Activated CD8-positive, alpha-beta T cell treated with anti-CD3 and anti-CD28 coated beads for 36 hours (primary cell): ENCODE data around the gene LILRA1. TPM values are rescaled to one million over a fixed set of nuclear protein-coding genes. Genes with fewer than 3 reads are reported as not detected.
"Not testable (repeated sequence)": the region's sequence is repeated elsewhere in the genome, so short reads cannot be mapped to it uniquely, and the experiment has no call there.

Experiments used
- ATAC-seq: fragments of 200-7000 bp; cut with Tn5 transposase; one replicate; pipeline ENCODE4 v1.10.0; 2021; ENCODE audit warnings: mild to moderate bottlenecking, moderate library complexity
- CTCF ChIA-PET: fragments of 350-600 bp; sonication (Branson Sonifier 250); formaldehyde crosslinking; loops from one replicate; lab custom pipeline; 2021; ENCODE audit warnings: antibody characterized with exemption; lab: Charles Lee
- POLR2A ChIA-PET: fragments of 350-600 bp; sonication (Branson Sonifier 250); formaldehyde crosslinking; loops from one replicate; lab custom pipeline; 2021; ENCODE audit warnings: antibody characterized with exemption; lab: Charles Lee
- DNase-seq: peaks from one replicate; pipeline ENCODE4 v3.0.0-alpha.2; 2020
- H3K27ac Mint-ChIP-seq: one replicate; pipeline ENCODE4 v1.8.0; 2021; ENCODE audit warnings: mild to moderate bottlenecking, mixed read lengths
- H3K27me3 Mint-ChIP-seq: one replicate; pipeline ENCODE4 v1.8.0; 2021; ENCODE audit warnings: mixed read lengths
- H3K36me3 Mint-ChIP-seq: one replicate; pipeline ENCODE4 v1.8.0; 2021; ENCODE audit warnings: low read depth, mixed read lengths
- H3K4me1 Mint-ChIP-seq: one replicate; pipeline ENCODE4 v1.8.0; 2021; ENCODE audit warnings: low read depth, mixed read lengths
- H3K4me3 Mint-ChIP-seq: one replicate; pipeline ENCODE4 v1.8.0; 2021; ENCODE audit warnings: mild to moderate bottlenecking, moderate library complexity, mixed read lengths
- H3K9me3 Mint-ChIP-seq: one replicate; pipeline ENCODE4 v1.8.0; 2021; ENCODE audit warnings: mixed read lengths
- intact Hi-C: fragments of 100-400 bp; cut with micrococcal nuclease; formaldehyde crosslinking; loops from one replicate; pipeline ENCODE4 v1.10.0; 2022
- total RNA-seq, 2 experiments: library from RNA; stranded (reverse); gene quantifications; one replicate each; pipeline ENCODE4 v1.2.3, GENCODE V29; 2021
- TF ChIP-seq, protein P1 (sequence below): fragments of 200-600 bp; IDR thresholded peaks from one replicate; pipeline ENCODE4 v1.8.0; 2022; ENCODE audit warnings: antibody characterized with exemption, mild to moderate bottlenecking

Gene LILRA1
- not detected for total RNA-seq

DNA sequence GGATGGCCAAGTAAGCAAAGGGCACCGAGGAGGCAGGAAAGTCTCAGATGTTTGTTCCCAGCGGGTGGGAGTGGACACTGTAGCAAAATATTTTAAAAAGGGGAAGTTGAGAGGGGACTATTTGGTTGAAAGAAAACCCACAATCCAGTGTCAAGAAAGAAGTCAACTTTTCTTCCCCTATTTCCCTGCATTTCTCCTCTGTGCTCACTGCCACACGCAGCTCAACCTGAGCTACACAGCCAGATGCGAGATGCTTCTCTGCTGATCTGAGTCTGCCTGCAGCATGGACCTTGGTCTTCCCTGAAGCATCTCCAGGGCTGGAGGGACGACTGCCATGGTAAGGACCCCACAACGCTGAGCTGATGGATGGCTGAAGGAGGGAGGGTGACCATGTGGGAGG lies at the start of gene LILRA1:
LILRA1 (plus strand) TSS at position 188 of the 400 bp plus-strand sequence. CDS start 613 bp downstream, outside the sequence.
- peaks cover 12% of the 10 kb centered on the region for H3K27me3 Mint-ChIP-seq
- not testable (repeated sequence) for H3K4me1 Mint-ChIP-seq, ATAC-seq

DNA sequence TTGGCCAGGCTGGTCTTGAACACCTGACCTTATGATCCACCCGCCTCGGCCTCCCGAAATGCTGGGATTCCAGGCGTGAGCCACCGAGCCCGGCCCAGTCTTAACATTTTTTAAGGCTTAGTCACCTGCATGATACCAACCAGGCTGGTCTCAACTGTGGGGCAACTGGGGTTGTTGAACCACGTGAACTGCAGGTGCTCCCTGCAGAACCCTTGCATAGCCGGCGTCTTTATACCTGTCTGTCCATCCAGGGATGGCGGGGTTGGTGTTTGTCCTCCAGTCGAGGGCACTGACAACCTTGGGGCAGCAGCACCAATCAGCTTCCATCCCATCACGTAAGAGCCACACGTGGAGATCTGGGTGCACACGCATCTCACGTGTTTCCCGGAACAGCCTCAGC lies 44.6 kb upstream of the LILRA1 start:
- POLR2A ChIA-PET: no interaction called here
- no peak for DNase-seq
- Mint-ChIP-seq H3K27me3 (peaks cover 14% of the 10 kb centered on the region), H3K9me3 (no peaks in the 10 kb centered on the region), H3K27ac (no peak overlapping the region), H3K36me3 (no peaks in the 10 kb centered on the region), H3K4me1 (peaks cover 7% of the 10 kb centered on the region), H3K4me3 (no peak overlapping the region)
- CTCF ChIA-PET: no interaction called here
- TF ChIP-seq, protein P1, sequence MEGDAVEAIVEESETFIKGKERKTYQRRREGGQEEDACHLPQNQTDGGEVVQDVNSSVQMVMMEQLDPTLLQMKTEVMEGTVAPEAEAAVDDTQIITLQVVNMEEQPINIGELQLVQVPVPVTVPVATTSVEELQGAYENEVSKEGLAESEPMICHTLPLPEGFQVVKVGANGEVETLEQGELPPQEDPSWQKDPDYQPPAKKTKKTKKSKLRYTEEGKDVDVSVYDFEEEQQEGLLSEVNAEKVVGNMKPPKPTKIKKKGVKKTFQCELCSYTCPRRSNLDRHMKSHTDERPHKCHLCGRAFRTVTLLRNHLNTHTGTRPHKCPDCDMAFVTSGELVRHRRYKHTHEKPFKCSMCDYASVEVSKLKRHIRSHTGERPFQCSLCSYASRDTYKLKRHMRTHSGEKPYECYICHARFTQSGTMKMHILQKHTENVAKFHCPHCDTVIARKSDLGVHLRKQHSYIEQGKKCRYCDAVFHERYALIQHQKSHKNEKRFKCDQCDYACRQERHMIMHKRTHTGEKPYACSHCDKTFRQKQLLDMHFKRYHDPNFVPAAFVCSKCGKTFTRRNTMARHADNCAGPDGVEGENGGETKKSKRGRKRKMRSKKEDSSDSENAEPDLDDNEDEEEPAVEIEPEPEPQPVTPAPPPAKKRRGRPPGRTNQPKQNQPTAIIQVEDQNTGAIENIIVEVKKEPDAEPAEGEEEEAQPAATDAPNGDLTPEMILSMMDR: no peak
- intact Hi-C loops: no loop called here
- no peak for ATAC-seq

More for the DNA sequence above, at the start of gene LILRA1:
- H3K27ac Mint-ChIP-seq, intact Hi-C loops, CTCF ChIA-PET, DNase-seq, H3K36me3 Mint-ChIP-seq, POLR2A ChIA-PET, H3K9me3 Mint-ChIP-seq, H3K4me3 Mint-ChIP-seq: not testable (repeated sequence)

- Mint-ChIP-seq H3K4me1 (peaks cover 7% of the 10 kb centered on the region), H3K27me3 (peaks cover 14% of the 10 kb centered on the region), H3K27ac (no peak overlapping the region), H3K36me3 (no peaks in the 10 kb centered on the region), H3K9me3 (no peaks in the 10 kb centered on the region), H3K4me3 (no peak overlapping the region)
- CTCF ChIA-PET: no interaction called here
- ATAC-seq (no peak), DNase-seq (no peak)
- POLR2A ChIA-PET: no interaction called here
- TF ChIP-seq, protein P1: no peak
- intact Hi-C loops: no loop called here
Measured at GRCh38 chr19:54549224-54549623, 44.2 kb upstream of the LILRA1 start.

DNA sequence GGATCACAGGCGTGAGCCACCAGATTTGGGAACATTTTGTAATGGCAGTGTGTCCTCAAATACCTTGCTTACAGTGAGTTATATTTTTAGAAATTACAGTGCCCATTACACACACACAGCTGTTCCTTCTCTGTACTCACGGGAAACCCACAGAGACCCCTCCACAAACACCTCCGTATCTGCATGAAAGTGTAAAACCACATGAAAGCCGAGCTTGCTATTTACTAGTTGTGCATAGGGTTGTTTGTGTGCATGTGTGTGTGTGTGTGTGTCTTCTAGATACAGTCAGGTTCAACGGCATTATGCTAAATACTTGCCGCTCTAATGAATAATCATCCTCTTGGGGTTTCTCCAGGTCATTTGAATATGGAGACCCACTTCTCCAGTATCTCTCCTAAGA lies 42.1 kb upstream of the LILRA1 start:
- CTCF ChIA-PET: interaction anchor here (1.2 kb wide), 1 partner anchor 101 kb away, joined by 4 read pairs; no protein-coding TSS in a partner anchor
- POLR2A ChIA-PET: no interaction called here
- no peak for ATAC-seq

GRCh38 chr19:54551950-54552912 lies 41.2 kb upstream of the LILRA1 start:
- H3K4me3 Mint-ChIP-seq: no peak overlapping the region
- peaks cover 19% of the 10 kb centered on the region for H3K27me3 Mint-ChIP-seq
- ChIA-PET CTCF (interaction anchor here (1.2 kb wide), 1 partner anchor 100 kb away, joined by 4 read pairs; no protein-coding TSS in a partner anchor), POLR2A (no interaction called here)
- no peak overlapping the region for H3K27ac Mint-ChIP-seq
- peaks cover 7% of the 10 kb centered on the region for H3K4me1 Mint-ChIP-seq
- intact Hi-C loops: no loop called here
- H3K9me3 Mint-ChIP-seq: no peaks in the 10 kb centered on the region
- DNase-seq: no peak
- ATAC-seq: no peak
- TF ChIP-seq, protein P1: no peak
- no peaks in the 10 kb centered on the region for H3K36me3 Mint-ChIP-seq

More for the DNA sequence above, 42.1 kb upstream of the LILRA1 start:
- intact Hi-C loops: no loop called here
- H3K27me3 Mint-ChIP-seq: peaks cover 19% of the 10 kb centered on the region
- H3K4me1 Mint-ChIP-seq: peaks cover 7% of the 10 kb centered on the region
- no peaks in the 10 kb centered on the region for H3K36me3 Mint-ChIP-seq
- DNase-seq: peak; percentile 38
- no peak overlapping the region for H3K27ac Mint-ChIP-seq
- no peaks in the 10 kb centered on the region for H3K9me3 Mint-ChIP-seq
- TF ChIP-seq, protein P1: no peak
- no peak overlapping the region for H3K4me3 Mint-ChIP-seq
